ENCODE results near the gene LTO1. TPM values are rescaled to one million over a fixed set of nuclear protein-coding genes. Genes with fewer than 3 reads are reported as not detected.

LTO1 gene
- total RNA-seq, 4 donors from 2014 or later = 28.3 to 131 (median 54.6) TPM

GRCh38 chr11:69635804-69636511 is 39.2 kb downstream of the LTO1 start:
- intact Hi-C loops (cut with DNase I; ENCODE audit: low total_unique reads) = no loop called here
- TF ChIP-seq EP300 (IDR thresholded peaks at IDR 0.05; ENCODE audit: low read depth) (no peak), POLR2AphosphoS5 (IDR thresholded peaks at IDR 0.05) (no peak), POLR2A (IDR thresholded peaks at IDR 0.05) (no peak)
- TF ChIP-seq, protein P1, sequence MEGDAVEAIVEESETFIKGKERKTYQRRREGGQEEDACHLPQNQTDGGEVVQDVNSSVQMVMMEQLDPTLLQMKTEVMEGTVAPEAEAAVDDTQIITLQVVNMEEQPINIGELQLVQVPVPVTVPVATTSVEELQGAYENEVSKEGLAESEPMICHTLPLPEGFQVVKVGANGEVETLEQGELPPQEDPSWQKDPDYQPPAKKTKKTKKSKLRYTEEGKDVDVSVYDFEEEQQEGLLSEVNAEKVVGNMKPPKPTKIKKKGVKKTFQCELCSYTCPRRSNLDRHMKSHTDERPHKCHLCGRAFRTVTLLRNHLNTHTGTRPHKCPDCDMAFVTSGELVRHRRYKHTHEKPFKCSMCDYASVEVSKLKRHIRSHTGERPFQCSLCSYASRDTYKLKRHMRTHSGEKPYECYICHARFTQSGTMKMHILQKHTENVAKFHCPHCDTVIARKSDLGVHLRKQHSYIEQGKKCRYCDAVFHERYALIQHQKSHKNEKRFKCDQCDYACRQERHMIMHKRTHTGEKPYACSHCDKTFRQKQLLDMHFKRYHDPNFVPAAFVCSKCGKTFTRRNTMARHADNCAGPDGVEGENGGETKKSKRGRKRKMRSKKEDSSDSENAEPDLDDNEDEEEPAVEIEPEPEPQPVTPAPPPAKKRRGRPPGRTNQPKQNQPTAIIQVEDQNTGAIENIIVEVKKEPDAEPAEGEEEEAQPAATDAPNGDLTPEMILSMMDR (IDR thresholded peaks at IDR 0.05) = no peak
- H3K9me3 ChIP-seq = no peaks in the 10 kb centered on the region
- no peak for DNase-seq
- H3K36me3 ChIP-seq = no peaks in the 10 kb centered on the region
- no peak overlapping the region for H3K27ac ChIP-seq
- peak overlapping the region in 2 of 4 donors; percentile 26 to 50 for H3K4me3 ChIP-seq
- H3K27me3 ChIP-seq = peaks cover 51% of the 10 kb centered on the region
- in situ Hi-C loops (cut with MboI; ENCODE audit: low pct_ligation_motif_present in 1 of 4, low pct_unique_long_range_greater_than_20kb in 1 of 4, low sequenced_read_pairs in 3 of 4) = loop anchor here in 1 of 4 donors (25.0 kb wide), 1 partner anchor 199 kb away; no protein-coding TSS in a partner anchor
- 15 to 35% methylated on average over 6 to 16 of the region's 17 CpGs for WGBS, 2 donors (ENCODE audit: low coverage in 1 of 2)
- H3K4me1 ChIP-seq = peaks cover 25 to 51% (median 47%) of the 10 kb centered on the region in 4 donors

- intact Hi-C loops (cut with DNase I; ENCODE audit: low total_unique reads) = no loop called here
- in situ Hi-C loops (cut with MboI; ENCODE audit: low pct_ligation_motif_present in 1 of 4, low pct_unique_long_range_greater_than_20kb in 1 of 4, low sequenced_read_pairs in 3 of 4) = loop anchor here in 1 of 4 donors (25.0 kb wide), 1 partner anchor 198 kb away; no protein-coding TSS in a partner anchor
Observed at GRCh38 chr11:69635195-69635594, 40.0 kb downstream of the LTO1 start.

GRCh38 chr11:69634590-69634989 is 40.6 kb downstream of the LTO1 start:
- 60 to 85% methylated on average over 1 to 7 of the region's 7 CpGs for WGBS, 2 donors (ENCODE audit: low coverage in 1 of 2)
- intact Hi-C loops (cut with DNase I; ENCODE audit: low total_unique reads) (no loop called here), in situ Hi-C loops (cut with MboI; ENCODE audit: low pct_ligation_motif_present in 1 of 4, low pct_unique_long_range_greater_than_20kb in 1 of 4, low sequenced_read_pairs in 3 of 4) (loop anchor here in 1 of 4 donors (25.0 kb wide), 1 partner anchor 197 kb away; no protein-coding TSS in a partner anchor)
- Histone ChIP-seq H3K4me3 (no peak overlapping the region), H3K36me3 (no peaks in the 10 kb centered on the region), H3K27ac (no peak overlapping the region), H3K27me3 (peaks cover 39% of the 10 kb centered on the region), H3K4me1 (peaks cover 21 to 38% (median 33%) of the 10 kb centered on the region in 4 donors), H3K9me3 (no peaks in the 10 kb centered on the region)
- no peak for DNase-seq
- TF ChIP-seq POLR2A (IDR thresholded peaks at IDR 0.05) = no peak
- TF ChIP-seq EP300 (IDR thresholded peaks at IDR 0.05; ENCODE audit: low read depth) = no peak
- no peak for TF ChIP-seq POLR2AphosphoS5 (IDR thresholded peaks at IDR 0.05)
- TF ChIP-seq, protein P1 (IDR thresholded peaks at IDR 0.05) = no peak

More at GRCh38 chr11:69635195-69635594, 40.0 kb downstream of the LTO1 start:
- no peak for TF ChIP-seq POLR2AphosphoS5 (IDR thresholded peaks at IDR 0.05)
- TF ChIP-seq POLR2A (IDR thresholded peaks at IDR 0.05) = no peak
- TF ChIP-seq, protein P1 (IDR thresholded peaks at IDR 0.05) = no peak
- no peak for TF ChIP-seq EP300 (IDR thresholded peaks at IDR 0.05; ENCODE audit: low read depth)
- WGBS, 2 donors (ENCODE audit: low coverage in 1 of 2) = 87% methylated on average over 6 of the region's 6 CpGs; no CpG with 5 or more reads in 1 of the 2 donors
- Histone ChIP-seq H3K4me3 (no peak overlapping the region), H3K36me3 (no peaks in the 10 kb centered on the region), H3K27me3 (peaks cover 45% of the 10 kb centered on the region), H3K27ac (no peak overlapping the region), H3K9me3 (no peaks in the 10 kb centered on the region), H3K4me1 (peaks cover 21 to 44% (median 39%) of the 10 kb centered on the region in 4 donors)
- DNase-seq = no peak

- Histone ChIP-seq H3K4me1 (peaks cover 21 to 33% (median 28%) of the 10 kb centered on the region in 4 donors), H3K36me3 (no peaks in the 10 kb centered on the region), H3K27me3 (peaks cover 33% of the 10 kb centered on the region), H3K4me3 (no peak overlapping the region), H3K9me3 (no peaks in the 10 kb centered on the region), H3K27ac (no peak overlapping the region)
- TF ChIP-seq POLR2AphosphoS5 (IDR thresholded peaks at IDR 0.05) (no peak), POLR2A (IDR thresholded peaks at IDR 0.05) (no peak), EP300 (IDR thresholded peaks at IDR 0.05; ENCODE audit: low read depth) (no peak)
- TF ChIP-seq, protein P1 (IDR thresholded peaks at IDR 0.05) = no peak
- no peak for DNase-seq
- in situ Hi-C loops (cut with MboI; ENCODE audit: low pct_ligation_motif_present in 1 of 4, low pct_unique_long_range_greater_than_20kb in 1 of 4, low sequenced_read_pairs in 3 of 4) (loop anchor here in 1 of 4 donors (25.0 kb wide), 1 partner anchor 197 kb away; no protein-coding TSS in a partner anchor), intact Hi-C loops (cut with DNase I; ENCODE audit: low total_unique reads) (no loop called here)
- 80 to 93% methylated on average over 1 to 6 of the region's 6 CpGs for WGBS, 2 donors (ENCODE audit: low coverage in 1 of 2)
Observed at GRCh38 chr11:69634069-69634468, 41.1 kb downstream of the LTO1 start.

Measured in transverse colon (tissue), 4 donors.